Fibroblast of lung (primary cell): ENCODE measurements around the gene ZNF593OS. TPM values are rescaled to one million over a fixed set of nuclear protein-coding genes. Genes with fewer than 3 reads are reported as not detected.

ENCODE experiments used
- DNase-seq, 2 donors: peaks; one replicate each; pipeline versions ENCODE4 v3.0.0 to v3.0.0-alpha.2; 2010; ENCODE audit warnings: low read depth in 2 of 2
- H2AFZ ChIP-seq: 2 replicates; pipeline ENCODE4 v1.5.1; 2012; ENCODE audit warnings: low read length, control low read depth, inconsistent platforms
- H3K27ac ChIP-seq: 2 replicates; pipeline ENCODE4 v1.5.1; 2011; ENCODE audit warnings: low read length, control low read depth; ENCODE audit not compliant: insufficient read depth
- H3K27me3 ChIP-seq: 2 replicates; pipeline ENCODE4 v1.5.1; 2011; ENCODE audit warnings: mild to moderate bottlenecking, low read length; ENCODE audit not compliant: control insufficient read depth, insufficient read depth
- H3K36me3 ChIP-seq: 2 replicates; pipeline ENCODE4 v1.5.1; 2011; ENCODE audit warnings: low read length; ENCODE audit not compliant: control insufficient read depth, insufficient read depth
- H3K4me1 ChIP-seq: 2 replicates; pipeline ENCODE4 v1.5.1; 2011; ENCODE audit warnings: low read length; ENCODE audit not compliant: control insufficient read depth, insufficient read depth; ENCODE audit errors: extremely low read depth
- H3K4me2 ChIP-seq: 2 replicates; pipeline ENCODE4 v1.5.1; 2011; ENCODE audit warnings: low read length, control low read depth; ENCODE audit not compliant: insufficient read depth; ENCODE audit errors: extremely low read depth
- H3K4me3 ChIP-seq, 4 experiments: fragments of 200-600 bp in 1 of 4; sonication (generic) in 1 of 4; replicated peaks in 1 of 4; 2 replicates each; pipeline ENCODE4 v1.5.1; 2011 to 2016; ENCODE audit warnings: low read length in 4 of 4, low read depth in 3 of 4, mild to moderate bottlenecking in 3 of 4, control low read depth in 2 of 4, inconsistent platforms in 1 of 4, mixed read lengths in 1 of 4; ENCODE audit not compliant: insufficient read depth in 1 of 4; ENCODE audit errors: control extremely low read depth in 1 of 4
- H3K79me2 ChIP-seq: 2 replicates; pipeline ENCODE4 v1.5.1; 2012; ENCODE audit warnings: mild to moderate bottlenecking, low read length, inconsistent platforms; ENCODE audit not compliant: control insufficient read depth, insufficient read depth
- H3K9ac ChIP-seq: 2 replicates; pipeline ENCODE4 v1.5.1; 2011; ENCODE audit warnings: mild to moderate bottlenecking, low read length, control low read depth; ENCODE audit not compliant: insufficient read depth
- H3K9me3 ChIP-seq: 2 replicates; pipeline ENCODE4 v1.5.1; 2012; ENCODE audit warnings: low read depth, low read length; ENCODE audit not compliant: control insufficient read depth, insufficient read depth
- H4K20me1 ChIP-seq: 2 replicates; pipeline ENCODE4 v1.5.1; 2011; ENCODE audit warnings: low read length; ENCODE audit not compliant: control insufficient read depth, insufficient read depth; ENCODE audit errors: extremely low read depth
- EZH2 ChIP-seq: IDR thresholded peaks from 2 replicates; pipeline ENCODE4 v1.5.1; 2012; ENCODE audit warnings: low read length, control low read depth, mild to moderate bottlenecking; ENCODE audit errors: missing control alignments
- polyA plus RNA-seq, 2 donors: library from polyadenylated mRNA; depleted of rRNA in 1 of 2; stranded (reverse) in 1 of 2; unstranded in 1 of 2; fragments of >200 nt; gene quantifications; 2 replicates each; pipeline ENCODE4 v1.2.1, GENCODE V29; 2011 to 2012; ENCODE audit warnings: missing spikeins in 1 of 2
- total RNA-seq: library from RNA; depleted of rRNA; stranded (reverse); fragments of >200 nt; gene quantifications from 2 replicates; pipeline ENCODE4 v1.2.1, GENCODE V29; 2014
- TF ChIP-seq, protein P1 (sequence below), 2 donors: IDR thresholded peaks in 1 of 2; conservative IDR thresholded peaks in 1 of 2; 1 replicate in 1 of 2; 2 replicates in 1 of 2; pipeline ENCODE4 v1.5.1; 2011 to 2012; ENCODE audit warnings: low read length in 2 of 2, control low read depth in 1 of 2, inconsistent platforms in 1 of 2, low read depth in 1 of 2, mild to moderate bottlenecking in 1 of 2

ZNF593OS gene
- total and polyA plus RNA-seq, 2 donors (not counting 1 experiment from before 2014, with no cell fraction given): not detected

DNA sequence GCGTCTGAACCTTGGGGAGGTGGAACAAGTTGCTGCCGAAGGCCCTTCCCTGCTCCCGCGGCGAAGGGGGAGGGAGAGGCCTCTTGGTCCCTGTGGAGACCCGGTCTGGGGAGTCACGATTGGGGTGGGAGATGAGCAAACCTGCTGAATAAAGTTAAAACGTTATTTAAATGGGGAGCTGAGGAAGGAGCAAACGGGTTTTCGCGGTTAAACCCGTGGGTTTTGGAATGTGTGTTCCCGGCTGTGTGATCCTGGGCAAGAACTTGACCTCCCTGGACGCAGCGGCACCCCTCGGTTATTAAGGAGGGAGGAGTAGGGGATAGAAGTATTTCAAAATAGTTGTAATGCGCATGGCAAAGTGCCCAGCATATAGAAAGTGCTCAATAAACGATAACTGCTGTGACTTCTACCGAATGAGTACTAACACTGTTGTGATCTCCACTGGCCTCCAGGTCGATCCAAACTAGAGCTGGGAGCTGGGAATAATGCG is 9.4 kb downstream of the ZNF593OS start:
- no peak overlapping the region for H3K9ac ChIP-seq
- no peaks in the 10 kb centered on the region for H3K79me2 ChIP-seq
- H3K36me3 ChIP-seq: no peaks in the 10 kb centered on the region
- peak overlapping the region in 3 of 4 experiments; percentile 5 to 45 (median 7) for H3K4me3 ChIP-seq
- no peaks in the 10 kb centered on the region for H3K9me3 ChIP-seq
- no peak for DNase-seq
- H3K4me1 ChIP-seq: peaks cover 2% of the 10 kb centered on the region
- peak overlapping the region; percentile 34 for H2AFZ ChIP-seq
- TF ChIP-seq, protein P1, sequence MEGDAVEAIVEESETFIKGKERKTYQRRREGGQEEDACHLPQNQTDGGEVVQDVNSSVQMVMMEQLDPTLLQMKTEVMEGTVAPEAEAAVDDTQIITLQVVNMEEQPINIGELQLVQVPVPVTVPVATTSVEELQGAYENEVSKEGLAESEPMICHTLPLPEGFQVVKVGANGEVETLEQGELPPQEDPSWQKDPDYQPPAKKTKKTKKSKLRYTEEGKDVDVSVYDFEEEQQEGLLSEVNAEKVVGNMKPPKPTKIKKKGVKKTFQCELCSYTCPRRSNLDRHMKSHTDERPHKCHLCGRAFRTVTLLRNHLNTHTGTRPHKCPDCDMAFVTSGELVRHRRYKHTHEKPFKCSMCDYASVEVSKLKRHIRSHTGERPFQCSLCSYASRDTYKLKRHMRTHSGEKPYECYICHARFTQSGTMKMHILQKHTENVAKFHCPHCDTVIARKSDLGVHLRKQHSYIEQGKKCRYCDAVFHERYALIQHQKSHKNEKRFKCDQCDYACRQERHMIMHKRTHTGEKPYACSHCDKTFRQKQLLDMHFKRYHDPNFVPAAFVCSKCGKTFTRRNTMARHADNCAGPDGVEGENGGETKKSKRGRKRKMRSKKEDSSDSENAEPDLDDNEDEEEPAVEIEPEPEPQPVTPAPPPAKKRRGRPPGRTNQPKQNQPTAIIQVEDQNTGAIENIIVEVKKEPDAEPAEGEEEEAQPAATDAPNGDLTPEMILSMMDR (conservative IDR thresholded peaks at IDR 0.05 in 1 of 2, IDR thresholded peaks at IDR 0.05 in 1 of 2; ENCODE audit: low read depth in 1 of 2, low read length in 2 of 2): no peak
- TF ChIP-seq EZH2: no peak
- peaks cover 3% of the 10 kb centered on the region for H3K27me3 ChIP-seq
- no peaks in the 10 kb centered on the region for H4K20me1 ChIP-seq
- peak overlapping the region; percentile 80 for H3K4me2 ChIP-seq
- no peak overlapping the region for H3K27ac ChIP-seq

- TF ChIP-seq EZH2: no peak
- TF ChIP-seq, protein P1 (conservative IDR thresholded peaks at IDR 0.05 in 1 of 2, IDR thresholded peaks at IDR 0.05 in 1 of 2; ENCODE audit: low read depth in 1 of 2, low read length in 2 of 2): no peak
- H2AFZ ChIP-seq: peak overlapping the region; percentile 35
- H3K9ac ChIP-seq: peak overlapping the region; percentile 30
- peak overlapping the region; percentile 5 to 45 (median 20) for H3K4me3 ChIP-seq
- H3K4me2 ChIP-seq: peak overlapping the region; percentile 80
- H3K9me3 ChIP-seq: no peaks in the 10 kb centered on the region
- H3K79me2 ChIP-seq: no peaks in the 10 kb centered on the region
- peak; percentile 30 to 65 for DNase-seq
- no peak overlapping the region for H3K27ac ChIP-seq
- no peaks in the 10 kb centered on the region for H3K36me3 ChIP-seq
- H4K20me1 ChIP-seq: no peaks in the 10 kb centered on the region
- peaks cover 3% of the 10 kb centered on the region for H3K27me3 ChIP-seq
- H3K4me1 ChIP-seq: peaks cover 2% of the 10 kb centered on the region
These were observed 10.0 kb downstream of the ZNF593OS start for GRCh38 chr1:26161415-26162219.

DNA sequence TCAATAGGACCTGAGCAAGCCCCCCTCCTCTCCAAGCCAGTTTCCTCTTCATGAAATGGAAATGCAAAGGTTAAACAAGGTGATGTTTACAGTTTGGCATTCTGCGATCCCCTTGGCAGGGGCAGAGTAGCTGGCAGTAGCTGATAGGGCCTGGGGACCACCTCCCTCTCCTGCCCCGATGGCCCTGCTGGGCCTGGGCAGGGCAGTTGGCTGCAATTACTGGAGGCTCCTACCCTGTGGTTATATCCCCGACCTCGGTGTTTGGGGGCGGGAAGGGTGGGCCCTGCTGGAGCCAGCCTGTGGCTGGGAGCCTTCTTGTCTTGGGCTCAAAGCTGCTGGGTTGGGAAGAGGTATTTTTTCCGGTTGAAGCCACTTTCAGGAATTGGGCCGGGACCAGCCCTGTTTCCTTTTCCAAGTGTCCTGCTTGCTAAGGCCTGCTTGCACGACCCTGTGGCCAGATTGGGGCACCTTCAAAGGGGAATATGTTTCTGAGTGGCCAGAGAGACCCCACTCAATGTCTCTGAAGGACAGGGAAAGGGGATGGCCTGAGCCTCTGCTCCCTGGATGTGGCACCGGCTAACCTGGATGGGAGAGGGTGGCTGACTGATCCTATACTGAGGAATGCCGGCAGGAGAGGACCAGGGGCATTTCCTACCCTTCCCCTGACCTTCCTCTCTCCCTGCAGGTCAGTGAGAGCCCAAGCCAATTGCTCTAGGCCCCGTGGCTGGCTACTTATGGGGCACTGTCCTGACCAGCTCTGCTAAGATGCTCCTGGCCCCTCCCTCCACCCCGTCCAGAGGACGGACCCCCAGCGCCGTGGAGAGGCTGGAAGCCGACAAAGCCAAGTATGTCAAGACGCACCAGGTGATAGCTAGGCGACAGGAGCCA is 10.9 kb downstream of the ZNF593OS start:
- Histone ChIP-seq H3K27ac (no peak overlapping the region), H3K4me1 (peaks cover 2% of the 10 kb centered on the region), H4K20me1 (no peaks in the 10 kb centered on the region), H2AFZ (peak overlapping the region; percentile 35), H3K27me3 (peaks cover 7% of the 10 kb centered on the region), H3K4me3 (peak overlapping the region in 1 of 4 experiments; percentile 45), H3K4me2 (peak overlapping the region; percentile 80), H3K9ac (no peak overlapping the region), H3K79me2 (no peaks in the 10 kb centered on the region), H3K9me3 (no peaks in the 10 kb centered on the region), H3K36me3 (no peaks in the 10 kb centered on the region)
- no peak for DNase-seq
- TF ChIP-seq, protein P1 (conservative IDR thresholded peaks at IDR 0.05 in 1 of 2, IDR thresholded peaks at IDR 0.05 in 1 of 2; ENCODE audit: low read depth in 1 of 2, low read length in 2 of 2): no peak
- no peak for TF ChIP-seq EZH2
